GM12878 (cell line): Measurements from ENCODE around the gene SRXN1. TPM values are rescaled to one million over a fixed set of nuclear protein-coding genes. Genes with fewer than 3 reads are reported as not detected.

Experiments
- ATF3 ChIP-seq: IDR thresholded peaks from 2 replicates; pipeline ENCODE4 v1.6.1; 2011; ENCODE audit warnings: low read depth, mild to moderate bottlenecking, low read length, moderate library complexity, borderline replicate concordance; ENCODE audit errors: extremely low read depth
- CHD2 ChIP-seq: IDR thresholded peaks from 2 replicates; pipeline ENCODE4 v1.6.1; 2011; ENCODE audit warnings: low read depth, low read length, improper control_type of control experiment, borderline replicate concordance
- EP300 ChIP-seq, 2 experiments: fragments of 150-350 bp in 1 of 2; IDR thresholded peaks; 2 replicates each; pipeline ENCODE4 v1.6.1; 2011 to 2012; ENCODE audit warnings: low read depth in 2 of 2, low read length in 2 of 2, borderline replicate concordance in 1 of 2, improper control_type of control experiment in 1 of 2, inconsistent platforms in 1 of 2; ENCODE audit not compliant: control insufficient read depth in 1 of 2
- STAT3 ChIP-seq: IDR thresholded peaks from 2 replicates; pipeline ENCODE4 v1.6.1; 2011; ENCODE audit warnings: low read depth, low read length, improper control_type of control experiment
- USF2 ChIP-seq: IDR thresholded peaks from 2 replicates; pipeline ENCODE4 v1.6.1; 2011; ENCODE audit warnings: low read depth, low read length, improper control_type of control experiment, borderline replicate concordance
- ZBTB33 ChIP-seq: fragments of 450-650 bp; IDR thresholded peaks from 2 replicates; pipeline ENCODE4 v1.6.1; 2017; ENCODE audit warnings: mild to moderate bottlenecking
- ZNF384 ChIP-seq: IDR thresholded peaks from 2 replicates; pipeline ENCODE4 v1.6.1; 2012; ENCODE audit warnings: low read depth, mild to moderate bottlenecking, low read length, improper control_type of control experiment, borderline replicate concordance
- polyA plus RNA-seq, 11 experiments: library from polyadenylated mRNA; depleted of rRNA in 4 of 11; unstranded in 6 of 11; stranded (reverse) in 5 of 11; fragments of >200 nt; fragmentation: Nextera tagmentation in 4 of 11; fragmentation: Illumina TruSeq in 1 of 11; extraction: Ambion mirVana in 4 of 11; extraction: Trizol in 1 of 11; gene quantifications; 1 replicate in 1 of 11; 2 replicates in 10 of 11; pipeline versions ENCODE4 v1.2.1 to v1.2.3, GENCODE V29; 2011 to 2016; ENCODE audit warnings: inconsistent platforms in 2 of 11, missing spikeins in 2 of 11, low read depth in 1 of 11
- total RNA-seq, 4 experiments: library from RNA; depleted of rRNA in 3 of 4; stranded (reverse); fragments of >200 nt in 3 of 4; fragmentation: Illumina TruSeq in 1 of 4; extraction: Trizol in 1 of 4; gene quantifications; 2 replicates each; pipeline versions ENCODE4 v1.2.1 to v1.2.3, GENCODE V29; 2013 to 2021
- TF ChIP-seq, protein P1 (sequence below): fragments of 450-650 bp; IDR thresholded peaks from 2 replicates; pipeline ENCODE4 v1.6.1; 2016; ENCODE audit warnings: mild to moderate bottlenecking

SRXN1 gene
- total and polyA plus RNA-seq, 10 of the 15 experiments (the other 5 are each of a cell fraction or from before 2014, with no cell fraction given) = 4.1 to 20.5 (median 15.6) TPM

DNA sequence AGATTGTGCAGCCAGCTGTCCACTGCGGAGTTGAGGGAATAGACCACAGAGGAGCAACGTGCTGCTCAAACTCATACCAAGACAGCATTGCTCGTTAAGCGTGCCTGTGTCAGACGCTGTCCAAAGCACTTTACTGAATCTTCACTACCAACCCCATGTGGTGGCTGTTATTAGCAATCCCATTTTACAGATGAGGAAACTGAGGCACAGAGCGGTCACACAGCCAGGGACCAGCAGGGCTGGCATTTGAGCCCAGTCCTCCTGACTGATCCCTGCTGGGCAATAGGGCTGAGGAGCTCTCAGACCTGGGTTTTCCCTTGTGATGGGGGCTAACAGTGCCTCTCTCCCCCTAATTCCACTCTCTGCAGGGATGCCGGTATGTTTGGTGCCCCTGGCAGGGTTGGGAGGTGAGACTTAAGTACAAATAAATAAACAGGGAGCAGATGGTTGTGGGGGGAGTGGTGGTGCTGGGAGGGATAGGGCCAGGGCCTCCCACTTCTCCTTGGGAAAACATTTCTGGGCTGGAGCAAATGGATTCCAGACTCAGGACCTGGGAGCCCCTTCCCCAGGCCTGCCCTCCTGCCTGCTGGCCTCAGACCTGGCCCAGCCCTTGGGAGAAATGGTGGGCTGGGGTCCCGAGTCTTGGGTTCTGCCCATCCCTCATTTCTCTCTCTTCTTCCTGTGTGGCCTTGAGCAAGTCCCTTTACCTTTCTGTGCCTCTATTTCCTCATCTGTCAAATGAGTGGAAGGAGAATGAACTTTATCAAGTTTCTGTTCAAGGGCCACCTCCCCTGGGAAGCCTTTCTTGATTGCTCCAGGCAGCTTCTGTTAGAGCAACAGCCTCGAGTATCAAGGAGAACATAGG, 17.7 kb downstream of the SRXN1 start (continued):
- TF ChIP-seq ATF3 (no peak), STAT3 (no peak), USF2 (no peak), CHD2 (no peak), EP300 (IDR thresholded peaks at IDR 0.05; ENCODE audit: borderline replicate concordance in 1 of 2, control insufficient read depth in 1 of 2, low read depth in 2 of 2, low read length in 2 of 2) (no peak), ZNF384 (no peak), ZBTB33 (no peak)
- TF ChIP-seq, protein P1, sequence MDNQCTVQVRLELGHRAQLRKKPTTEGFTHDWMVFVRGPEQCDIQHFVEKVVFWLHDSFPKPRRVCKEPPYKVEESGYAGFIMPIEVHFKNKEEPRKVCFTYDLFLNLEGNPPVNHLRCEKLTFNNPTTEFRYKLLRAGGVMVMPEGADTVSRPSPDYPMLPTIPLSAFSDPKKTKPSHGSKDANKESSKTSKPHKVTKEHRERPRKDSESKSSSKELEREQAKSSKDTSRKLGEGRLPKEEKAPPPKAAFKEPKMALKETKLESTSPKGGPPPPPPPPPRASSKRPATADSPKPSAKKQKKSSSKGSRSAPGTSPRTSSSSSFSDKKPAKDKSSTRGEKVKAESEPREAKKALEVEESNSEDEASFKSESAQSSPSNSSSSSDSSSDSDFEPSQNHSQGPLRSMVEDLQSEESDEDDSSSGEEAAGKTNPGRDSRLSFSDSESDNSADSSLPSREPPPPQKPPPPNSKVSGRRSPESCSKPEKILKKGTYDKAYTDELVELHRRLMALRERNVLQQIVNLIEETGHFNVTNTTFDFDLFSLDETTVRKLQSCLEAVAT = no peak
